ENCODE results near the gene RTF2.

DNA sequence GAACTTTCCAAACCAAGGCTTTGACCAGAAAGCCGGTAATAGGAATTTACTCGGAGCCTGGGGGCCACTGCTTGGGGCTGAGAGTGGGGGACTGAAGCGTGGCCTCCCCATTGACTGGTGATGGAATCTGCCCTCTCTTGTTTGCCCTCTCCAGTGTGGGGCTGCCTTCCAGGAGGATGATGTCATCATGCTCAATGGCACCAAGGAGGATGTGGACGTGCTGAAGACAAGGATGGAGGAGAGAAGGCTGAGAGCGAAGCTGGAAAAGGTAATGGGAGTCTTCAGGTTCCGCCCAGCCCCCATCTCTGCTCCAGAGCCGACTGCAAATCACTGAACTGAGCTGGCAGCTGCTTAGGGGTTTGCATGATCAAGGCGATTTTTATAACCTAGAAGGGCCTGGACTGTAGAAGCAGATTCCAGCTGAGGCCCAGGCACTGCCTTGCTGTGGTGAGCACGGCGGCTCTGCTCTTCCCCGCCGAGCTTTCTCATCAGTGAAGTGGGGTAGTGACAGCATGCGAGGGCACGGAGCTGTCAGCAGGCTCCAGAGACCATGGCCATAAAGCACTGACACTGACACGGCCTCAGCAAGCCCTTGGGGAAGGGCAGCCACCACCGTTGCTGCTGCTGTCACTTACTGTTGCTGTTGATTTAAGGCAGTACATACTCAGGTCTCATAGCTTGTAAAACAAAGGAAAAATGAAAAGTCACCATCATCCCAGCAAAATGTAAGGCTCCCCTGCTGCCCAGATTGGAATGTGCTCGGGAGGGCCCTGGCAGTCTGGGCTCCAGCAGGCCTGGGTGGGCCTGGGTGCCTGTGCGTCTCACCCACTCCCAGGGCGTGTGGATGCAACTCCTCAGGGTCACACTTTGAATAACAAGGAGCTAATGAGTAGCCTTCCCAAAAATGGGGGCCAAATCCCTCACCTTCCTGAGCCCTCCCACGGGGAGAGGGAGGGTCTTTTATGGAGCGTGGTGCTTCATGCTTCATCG lies 45.0 kb downstream of the RTF2 start:
- TF ChIP-seq, protein P1, sequence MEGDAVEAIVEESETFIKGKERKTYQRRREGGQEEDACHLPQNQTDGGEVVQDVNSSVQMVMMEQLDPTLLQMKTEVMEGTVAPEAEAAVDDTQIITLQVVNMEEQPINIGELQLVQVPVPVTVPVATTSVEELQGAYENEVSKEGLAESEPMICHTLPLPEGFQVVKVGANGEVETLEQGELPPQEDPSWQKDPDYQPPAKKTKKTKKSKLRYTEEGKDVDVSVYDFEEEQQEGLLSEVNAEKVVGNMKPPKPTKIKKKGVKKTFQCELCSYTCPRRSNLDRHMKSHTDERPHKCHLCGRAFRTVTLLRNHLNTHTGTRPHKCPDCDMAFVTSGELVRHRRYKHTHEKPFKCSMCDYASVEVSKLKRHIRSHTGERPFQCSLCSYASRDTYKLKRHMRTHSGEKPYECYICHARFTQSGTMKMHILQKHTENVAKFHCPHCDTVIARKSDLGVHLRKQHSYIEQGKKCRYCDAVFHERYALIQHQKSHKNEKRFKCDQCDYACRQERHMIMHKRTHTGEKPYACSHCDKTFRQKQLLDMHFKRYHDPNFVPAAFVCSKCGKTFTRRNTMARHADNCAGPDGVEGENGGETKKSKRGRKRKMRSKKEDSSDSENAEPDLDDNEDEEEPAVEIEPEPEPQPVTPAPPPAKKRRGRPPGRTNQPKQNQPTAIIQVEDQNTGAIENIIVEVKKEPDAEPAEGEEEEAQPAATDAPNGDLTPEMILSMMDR (conservative IDR thresholded peaks at IDR 0.05 in 1 of 2, IDR thresholded peaks at IDR 0.05 in 1 of 2; ENCODE audit: low read depth in 1 of 2, low read length in 2 of 2) = no peak
- TF ChIP-seq EZH2 (IDR thresholded peaks at IDR 0.05; ENCODE audit: low read length, missing control alignments) = no peak
